GM06990 (cell line): ENCODE results near the gene GRK5.

ENCODE experiments used
- DNase-seq: peaks from one replicate; pipeline ENCODE4 v3.0.0-alpha.2; 2011; ENCODE audit not compliant: insufficient read length; ENCODE audit errors: extremely low read depth
- H3K27me3 ChIP-seq: replicated peaks from 2 replicates; pipeline ENCODE4 v1.6.0; 2011; ENCODE audit warnings: low read length; ENCODE audit not compliant: control insufficient read depth, insufficient read depth
- H3K36me3 ChIP-seq: 2 replicates; pipeline ENCODE4 v1.5.1; 2011; ENCODE audit warnings: low read length; ENCODE audit not compliant: control insufficient read depth, insufficient read depth
- H3K4me3 ChIP-seq: replicated peaks from 2 replicates; pipeline ENCODE4 v1.5.1; 2011; ENCODE audit warnings: low read depth, mild to moderate bottlenecking, control low read depth, low read length
- CTCF ChIP-seq: IDR thresholded peaks from 2 replicates; pipeline ENCODE4 v1.5.1; 2011; ENCODE audit warnings: low read length, control low read depth, mild to moderate bottlenecking, inconsistent platforms; ENCODE audit not compliant: insufficient read depth, poor library complexity, severe bottlenecking

GRK5 gene

GRCh38 chr10:119201233-119201632, 6.1 kb upstream of the GRK5 start:
- no peak overlapping the region for H3K4me3 ChIP-seq
- no peaks in the 10 kb centered on the region for H3K36me3 ChIP-seq
- no peaks in the 10 kb centered on the region for H3K27me3 ChIP-seq
- no peak for DNase-seq
- no peak for TF ChIP-seq CTCF

- no peak for DNase-seq
- H3K27me3 ChIP-seq: no peaks in the 10 kb centered on the region
- TF ChIP-seq CTCF: no peak
- no peak overlapping the region for H3K4me3 ChIP-seq
- H3K36me3 ChIP-seq: no peaks in the 10 kb centered on the region
Observed at GRCh38 chr10:119203006-119203405, 4.4 kb upstream of the GRK5 start.

GRCh38 chr10:119205894-119206602, 1.3 kb upstream of the GRK5 start:
- TF ChIP-seq CTCF: no peak
- DNase-seq: no peak
- Histone ChIP-seq H3K36me3 (no peaks in the 10 kb centered on the region; the same call in 1 of the 2 replicates), H3K27me3 (no peaks in the 10 kb centered on the region), H3K4me3 (peak overlapping the region; percentile 81)

GRCh38 chr10:119206603-119207365, 587 bp upstream of the GRK5 start:
- Histone ChIP-seq H3K27me3 (no peaks in the 10 kb centered on the region), H3K4me3 (peak overlapping the region; percentile 81), H3K36me3 (no peaks in the 10 kb centered on the region; the same call in 1 of the 2 replicates)
- DNase-seq: peak; percentile 87
- TF ChIP-seq CTCF: no peak

GRCh38 chr10:119207713-119208552, 562 bp downstream of the GRK5 start:
- no peaks in the 10 kb centered on the region; the same call in 1 of the 2 replicates for H3K36me3 ChIP-seq
- H3K27me3 ChIP-seq: no peaks in the 10 kb centered on the region
- peak overlapping the region; percentile 81 for H3K4me3 ChIP-seq
- peak; percentile 74 for DNase-seq
- no peak for TF ChIP-seq CTCF
